Stimulated activated naive B cell treated with anti-CD40 and anti-IgM and Interleukin-4, amounts not matched to agents 10 μg/mL and 1 μg/mL and 100 μg/mL, for 72 hours (primary cell): ENCODE measurements around the gene PAK4.
"Not testable (repeated sequence)": the region's sequence is repeated elsewhere in the genome, so short reads cannot be mapped to it uniquely, and the experiment has no call there.

Experiments used
- ATAC-seq, 2 donors: fragments of 150-1000 bp; cut with Tn5 transposase; replicated peaks; 2 replicates each; pipeline ENCODE4 v1.10.0; 2021; ENCODE audit warnings: moderate library complexity in 1 of 2
- DNase-seq: peaks from one replicate; pipeline ENCODE4 v3.0.0; 2021
- H3K27ac Mint-ChIP-seq: one replicate; pipeline ENCODE4 v1.8.0; 2022; ENCODE audit warnings: mild to moderate bottlenecking, mixed read lengths
- H3K27me3 Mint-ChIP-seq, 2 donors: one replicate each; pipeline ENCODE4 v1.8.0; 2022; ENCODE audit warnings: mixed read lengths in 2 of 2
- H3K36me3 Mint-ChIP-seq, 2 donors: one replicate each; pipeline ENCODE4 v1.8.0; 2022; ENCODE audit warnings: mixed read lengths in 2 of 2, mild to moderate bottlenecking in 1 of 2
- H3K4me1 Mint-ChIP-seq, 2 donors: one replicate each; pipeline ENCODE4 v1.8.0; 2022; ENCODE audit warnings: mixed read lengths in 2 of 2, mild to moderate bottlenecking in 1 of 2
- H3K4me3 Mint-ChIP-seq, 2 donors: one replicate each; pipeline ENCODE4 v1.8.0; 2022; ENCODE audit warnings: mild to moderate bottlenecking in 2 of 2, mixed read lengths in 2 of 2, moderate library complexity in 1 of 2
- H3K9me3 Mint-ChIP-seq, 2 donors: one replicate each; pipeline ENCODE4 v1.8.0; 2022; ENCODE audit warnings: mixed read lengths in 2 of 2, mild to moderate bottlenecking in 1 of 2

PAK4 gene

GRCh38 chr19:39090881-39091280 lies 34.7 kb upstream of the PAK4 start:
- H3K36me3 Mint-ChIP-seq = no peaks in the 10 kb centered on the region
- peaks cover 0 to 4% of the 10 kb centered on the region in 2 donors for H3K9me3 Mint-ChIP-seq
- ATAC-seq (no peak), DNase-seq (no peak)
- H3K27ac Mint-ChIP-seq = no peak overlapping the region
- H3K4me3 Mint-ChIP-seq = no peak overlapping the region
- H3K4me1 Mint-ChIP-seq = no peaks in the 10 kb centered on the region
- H3K27me3 Mint-ChIP-seq = peaks cover 41 to 48% of the 10 kb centered on the region in 2 donors

GRCh38 chr19:39095799-39096540 lies 29.6 kb upstream of the PAK4 start:
- not testable (repeated sequence) for H3K36me3 Mint-ChIP-seq, H3K4me1 Mint-ChIP-seq, H3K4me3 Mint-ChIP-seq, DNase-seq, ATAC-seq, H3K9me3 Mint-ChIP-seq, H3K27ac Mint-ChIP-seq
- peaks cover 54 to 82% of the 10 kb centered on the region in 2 donors for H3K27me3 Mint-ChIP-seq

GRCh38 chr19:39097299-39097698 lies 28.3 kb upstream of the PAK4 start:
- ATAC-seq (no peak), DNase-seq (no peak)
- Mint-ChIP-seq H3K4me3 (no peak overlapping the region), H3K36me3 (peaks cover 0 to 2% of the 10 kb centered on the region in 2 donors), H3K4me1 (no peaks in the 10 kb centered on the region), H3K27me3 (peaks cover 57 to 87% of the 10 kb centered on the region in 2 donors), H3K27ac (no peak overlapping the region), H3K9me3 (peaks cover 0 to 4% of the 10 kb centered on the region in 2 donors)

GRCh38 chr19:39097721-39098120 lies 27.9 kb upstream of the PAK4 start:
- Mint-ChIP-seq H3K9me3 (peaks cover 0 to 4% of the 10 kb centered on the region in 2 donors), H3K4me3 (no peak overlapping the region), H3K4me1 (no peaks in the 10 kb centered on the region), H3K27ac (no peak overlapping the region), H3K36me3 (peaks cover 0 to 2% of the 10 kb centered on the region in 2 donors), H3K27me3 (peaks cover 54 to 86% of the 10 kb centered on the region in 2 donors)
- DNase-seq (no peak), ATAC-seq (no peak)

- Mint-ChIP-seq H3K4me3 (no peak overlapping the region), H3K9me3 (peaks cover 0 to 4% of the 10 kb centered on the region in 2 donors), H3K27ac (no peak overlapping the region), H3K4me1 (no peaks in the 10 kb centered on the region), H3K36me3 (peaks cover 0 to 2% of the 10 kb centered on the region in 2 donors), H3K27me3 (peaks cover 47 to 77% of the 10 kb centered on the region in 2 donors)
- DNase-seq (no peak), ATAC-seq (no peak)
Measured at GRCh38 chr19:39098365-39099269, 27.0 kb upstream of the PAK4 start.

- Mint-ChIP-seq H3K4me3 (no peak overlapping the region), H3K27me3 (peaks cover 41 to 70% of the 10 kb centered on the region in 2 donors), H3K27ac (no peak overlapping the region), H3K4me1 (no peaks in the 10 kb centered on the region), H3K9me3 (peaks cover 0 to 4% of the 10 kb centered on the region in 2 donors), H3K36me3 (peaks cover 0 to 2% of the 10 kb centered on the region in 2 donors)
- no peak for ATAC-seq
- DNase-seq = no peak
Measured at GRCh38 chr19:39099341-39099740, 26.2 kb upstream of the PAK4 start.

- no peaks in the 10 kb centered on the region for H3K9me3 Mint-ChIP-seq
- H3K4me1 Mint-ChIP-seq = no peaks in the 10 kb centered on the region
- peaks cover 0 to 2% of the 10 kb centered on the region in 2 donors for H3K36me3 Mint-ChIP-seq
- H3K4me3 Mint-ChIP-seq = no peak overlapping the region
- no peak for DNase-seq
- H3K27ac Mint-ChIP-seq = no peak overlapping the region
- no peak for ATAC-seq
- peaks cover 36 to 62% of the 10 kb centered on the region in 2 donors for H3K27me3 Mint-ChIP-seq
Measured at GRCh38 chr19:39100500-39101166, 25.0 kb upstream of the PAK4 start.

GRCh38 chr19:39103151-39103550 lies 22.4 kb upstream of the PAK4 start:
- no peak for ATAC-seq
- Mint-ChIP-seq H3K36me3 (peaks cover 0 to 2% of the 10 kb centered on the region in 2 donors), H3K27ac (no peak overlapping the region), H3K4me3 (no peak overlapping the region), H3K27me3 (peaks cover 22 to 43% of the 10 kb centered on the region in 2 donors), H3K9me3 (no peaks in the 10 kb centered on the region), H3K4me1 (no peaks in the 10 kb centered on the region)
- no peak for DNase-seq

- no peak overlapping the region for H3K27ac Mint-ChIP-seq
- H3K27me3 Mint-ChIP-seq = peaks cover 12 to 33% of the 10 kb centered on the region in 2 donors
- no peaks in the 10 kb centered on the region for H3K36me3 Mint-ChIP-seq
- ATAC-seq (no peak), DNase-seq (no peak)
- H3K9me3 Mint-ChIP-seq = no peaks in the 10 kb centered on the region
- H3K4me3 Mint-ChIP-seq = no peak overlapping the region
- no peaks in the 10 kb centered on the region for H3K4me1 Mint-ChIP-seq
Measured at GRCh38 chr19:39104186-39104596, 21.4 kb upstream of the PAK4 start.

GRCh38 chr19:39106194-39106593 lies 19.4 kb upstream of the PAK4 start:
- Mint-ChIP-seq H3K27ac (no peak overlapping the region), H3K36me3 (no peaks in the 10 kb centered on the region), H3K9me3 (no peaks in the 10 kb centered on the region), H3K4me1 (peaks cover 0 to 3% of the 10 kb centered on the region in 2 donors), H3K4me3 (no peak overlapping the region), H3K27me3 (peaks cover 12 to 24% of the 10 kb centered on the region in 2 donors)
- DNase-seq (no peak), ATAC-seq (no peak)

- DNase-seq (no peak), ATAC-seq (no peak)
- H3K27ac Mint-ChIP-seq = no peak overlapping the region
- peaks cover 0 to 3% of the 10 kb centered on the region in 2 donors for H3K4me1 Mint-ChIP-seq
- H3K4me3 Mint-ChIP-seq = no peak overlapping the region
- no peaks in the 10 kb centered on the region for H3K36me3 Mint-ChIP-seq
- peaks cover 25 to 43% of the 10 kb centered on the region in 2 donors for H3K27me3 Mint-ChIP-seq
- no peaks in the 10 kb centered on the region for H3K9me3 Mint-ChIP-seq
Measured at GRCh38 chr19:39109641-39110040, 15.9 kb upstream of the PAK4 start.

- ATAC-seq (peak; percentile 85 to 88), DNase-seq (peak; percentile 54)
- H3K9me3 Mint-ChIP-seq = no peaks in the 10 kb centered on the region
- H3K4me3 Mint-ChIP-seq = no peak overlapping the region
- peaks cover 0 to 3% of the 10 kb centered on the region in 2 donors for H3K4me1 Mint-ChIP-seq
- peaks cover 22 to 45% of the 10 kb centered on the region in 2 donors for H3K27me3 Mint-ChIP-seq
- no peak overlapping the region for H3K27ac Mint-ChIP-seq
- no peaks in the 10 kb centered on the region for H3K36me3 Mint-ChIP-seq
Measured at GRCh38 chr19:39110263-39110967, 15.2 kb upstream of the PAK4 start.

GRCh38 chr19:39111593-39112199 lies 13.9 kb upstream of the PAK4 start:
- ATAC-seq = no peak
- Mint-ChIP-seq H3K4me1 (peaks cover 0 to 3% of the 10 kb centered on the region in 2 donors), H3K36me3 (no peaks in the 10 kb centered on the region), H3K4me3 (no peak overlapping the region), H3K9me3 (no peaks in the 10 kb centered on the region), H3K27me3 (peaks cover 22 to 43% of the 10 kb centered on the region in 2 donors), H3K27ac (no peak overlapping the region)
- DNase-seq = no peak
